SH-SY5Y (cell line): ENCODE results near the gene STK32C.

Experiments used
- GATA2 ChIP-seq: IDR thresholded peaks from 2 replicates; pipeline ENCODE4 v1.6.1; 2011; ENCODE audit warnings: mild to moderate bottlenecking, low read depth, low read length
- GATA3 ChIP-seq: IDR thresholded peaks from 2 replicates; pipeline ENCODE4 v1.6.1; 2011; ENCODE audit warnings: low read depth, mild to moderate bottlenecking, low read length, moderate library complexity

- TF ChIP-seq GATA2 (no peak), GATA3 (no peak)
These were observed 46.8 kb upstream of the STK32C start for GRCh38 chr10:132354356-132355094.
